Lower leg skin (tissue), 3 donors: ENCODE results near the gene DIS3L.

Experiments used
- CTCF ChIP-seq, 3 donors: fragments of 450-650 bp; IDR thresholded peaks; one replicate each; pipeline ENCODE4 v1.5.1; 2016; ENCODE audit warnings: antibody characterized with exemption in 3 of 3, mild to moderate bottlenecking in 3 of 3, moderate library complexity in 2 of 3
- POLR2A ChIP-seq, 2 donors: fragments of 450-650 bp; IDR thresholded peaks; one replicate each; pipeline ENCODE4 v1.6.1; 2016 to 2017; ENCODE audit warnings: antibody characterized with exemption in 2 of 2, mild to moderate bottlenecking in 1 of 2, moderate library complexity in 1 of 2

- TF ChIP-seq CTCF (IDR thresholded peaks at IDR 0.05), result no peak
- TF ChIP-seq POLR2A (IDR thresholded peaks at IDR 0.05), result no peak
Observed at GRCh38 chr15:66369773-66370651, 76.6 kb downstream of the DIS3L start.
